Suprapubic skin (tissue), 4 donors: ENCODE results near the gene CBX3. TPM values are rescaled to one million over a fixed set of nuclear protein-coding genes. Genes with fewer than 3 reads are reported as not detected.
A peak's percentile ranks its signal among the peaks of the same experiment; 100 is the strongest.
"Not testable (repeated sequence)": the region's sequence is repeated elsewhere in the genome, so short reads cannot be mapped to it uniquely, and the experiment has no call there.

Source experiments
- DNase-seq, 2 donors: peaks; one replicate each; pipeline ENCODE4 v3.0.0-alpha.2; 2019; ENCODE audit warnings: low spot score in 2 of 2
- H3K27ac ChIP-seq: fragments of 200-600 bp; sonication (generic); one replicate; pipeline ENCODE4 v1.5.1; 2019
- H3K27me3 ChIP-seq: fragments of 200-600 bp; sonication (generic); one replicate; pipeline ENCODE4 v1.5.1; 2019
- H3K36me3 ChIP-seq: fragments of 200-600 bp; sonication (generic); one replicate; pipeline ENCODE4 v1.5.1; 2019
- H3K4me1 ChIP-seq: fragments of 200-600 bp; sonication (generic); one replicate; pipeline ENCODE4 v1.5.1; 2019
- H3K4me3 ChIP-seq: fragments of 200-600 bp; sonication (generic); one replicate; pipeline ENCODE4 v1.5.1; 2019; ENCODE audit warnings: mild to moderate bottlenecking
- H3K9me3 ChIP-seq: fragments of 200-600 bp; sonication (generic); one replicate; pipeline ENCODE4 v1.5.1; 2019
- CTCF ChIP-seq, 2 donors: fragments of 200-600 bp in 1 of 2; fragments of 450-650 bp in 1 of 2; sonication (generic) in 1 of 2; IDR thresholded peaks; one replicate each; pipeline ENCODE4 v1.5.1; 2016 to 2019; ENCODE audit warnings: antibody characterized with exemption in 2 of 2, mild to moderate bottlenecking in 1 of 2, moderate library complexity in 1 of 2
- EP300 ChIP-seq: sonication (generic); formaldehyde crosslinking; IDR thresholded peaks from one replicate; pipeline ENCODE4 v1.6.1; 2017; ENCODE audit warnings: antibody characterized with exemption
- POLR2A ChIP-seq, 2 donors: fragments of 450-650 bp; IDR thresholded peaks; one replicate each; pipeline ENCODE4 v1.6.1; 2017; ENCODE audit warnings: antibody characterized with exemption in 2 of 2, mild to moderate bottlenecking in 2 of 2, moderate library complexity in 2 of 2
- POLR2AphosphoS5 ChIP-seq, 3 donors: sonication (generic); formaldehyde crosslinking; IDR thresholded peaks; one replicate each; pipeline ENCODE4 v1.6.1; 2017; ENCODE audit warnings: antibody characterized with exemption in 3 of 3
- WGBS: methylation state at CpG from one replicate; pipeline ENCODE4 v1.1.5; 2018; 5-methylcytosine and 5-hydroxymethylcytosine counted together
- total RNA-seq, 4 donors: library from RNA; depleted of rRNA; stranded (reverse); fragments of >200 nt; gene quantifications; one replicate each; pipeline ENCODE4 v1.1.0, GENCODE V29; 2016

The CBX3 gene
- total RNA-seq: 10 to 100 TPM; 42.3 to 81.7 (median 44.7) TPM

GRCh38 chr7:26201247-26202018 lies at the start of gene CBX3:
CBX3 (plus strand) TSS chr7:26201745; CDS start chr7:26202999, 1,254 bp downstream.
- no peaks in the 10 kb centered on the region for H3K27me3 ChIP-seq
- TF ChIP-seq POLR2AphosphoS5 (IDR thresholded peaks at IDR 0.05) (peak; percentile 4 to 51 (median 23)), EP300 (no peak), CTCF (IDR thresholded peaks at IDR 0.05) (no peak), POLR2A (IDR thresholded peaks at IDR 0.05) (peak; percentile 46 to 81)
- peak; percentile 95 to 96 for DNase-seq
- peaks cover 49% of the 10 kb centered on the region for H3K4me1 ChIP-seq
- WGBS: 0% methylated on average over 11 of the region's 86 CpGs
- no peaks in the 10 kb centered on the region for H3K9me3 ChIP-seq
- H3K4me3 ChIP-seq: peak within 1 kb of the TSS; percentile 99
- H3K27ac ChIP-seq: peak within 1 kb of the TSS; percentile 98
- H3K36me3 ChIP-seq: peaks cover 18% of the 10 kb centered on the region

GRCh38 chr7:26151953-26152781 lies 49.4 kb upstream of the CBX3 start, which contains the start of gene NFE2L3:
NFE2L3 (plus strand) TSS chr7:26152198; CDS start chr7:26152499, 301 bp downstream.
- DNase-seq: peak; percentile 66 to 77
- Histone ChIP-seq H3K9me3 (no peaks in the 10 kb centered on the region), H3K4me3 (peak within 1 kb of the TSS; percentile 75), H3K4me1 (peaks cover 50% of the 10 kb centered on the region), H3K27ac (peak within 1 kb of the TSS; percentile 62), H3K36me3 (no peaks in the 10 kb centered on the region), H3K27me3 (peaks cover 18% of the 10 kb centered on the region)
- TF ChIP-seq EP300 (no peak), POLR2A (IDR thresholded peaks at IDR 0.05) (no peak), POLR2AphosphoS5 (IDR thresholded peaks at IDR 0.05) (no peak), CTCF (IDR thresholded peaks at IDR 0.05) (peak in 1 of 2 donors; percentile 7)
- WGBS: under 1% methylated on average over 21 of the region's 95 CpGs

GRCh38 chr7:26152782-26153240 lies 48.7 kb upstream of the CBX3 start:
- peaks cover 50% of the 10 kb centered on the region for H3K4me1 ChIP-seq
- DNase-seq, H3K36me3 ChIP-seq, H3K9me3 ChIP-seq: not testable (repeated sequence)
- WGBS: no CpG with 5 or more reads among the region's 54 CpGs
- H3K27me3 ChIP-seq: peaks cover 18% of the 10 kb centered on the region
- peak overlapping the region; percentile 75 for H3K4me3 ChIP-seq
- peak overlapping the region; percentile 62 for H3K27ac ChIP-seq

- Histone ChIP-seq H3K4me3 (peak overlapping the region; percentile 75), H3K9me3 (no peaks in the 10 kb centered on the region), H3K36me3 (no peaks in the 10 kb centered on the region), H3K27ac (peak overlapping the region; percentile 19), H3K4me1 (peaks cover 50% of the 10 kb centered on the region), H3K27me3 (peaks cover 18% of the 10 kb centered on the region)
- WGBS: 45% methylated on average over 18 of the region's 18 CpGs
- TF ChIP-seq POLR2A (IDR thresholded peaks at IDR 0.05): no peak
- TF ChIP-seq POLR2AphosphoS5 (IDR thresholded peaks at IDR 0.05): no peak
- no peak for TF ChIP-seq EP300
- no peak for TF ChIP-seq CTCF (IDR thresholded peaks at IDR 0.05)
- peak in 1 of 2 donors; percentile 54 for DNase-seq
These were observed 48.2 kb upstream of the CBX3 start for GRCh38 chr7:26153241-26153822.

GRCh38 chr7:26153823-26154783 lies 47.4 kb upstream of the CBX3 start:
- H3K27ac ChIP-seq: peak overlapping the region; percentile 10
- no peaks in the 10 kb centered on the region for H3K36me3 ChIP-seq
- WGBS: 60% methylated on average over 15 of the region's 15 CpGs
- H3K9me3 ChIP-seq: no peaks in the 10 kb centered on the region
- peak overlapping the region; percentile 75 for H3K4me3 ChIP-seq
- H3K4me1 ChIP-seq: peaks cover 50% of the 10 kb centered on the region
- TF ChIP-seq CTCF (IDR thresholded peaks at IDR 0.05): no peak
- DNase-seq: peak in 1 of 2 donors; percentile 67
- peaks cover 18% of the 10 kb centered on the region for H3K27me3 ChIP-seq
